ENCODE results near the gene CHST5.
"Not testable (repeated sequence)": the region's sequence is repeated elsewhere in the genome, so short reads cannot be mapped to it uniquely, and the experiment has no call there.

DNA sequence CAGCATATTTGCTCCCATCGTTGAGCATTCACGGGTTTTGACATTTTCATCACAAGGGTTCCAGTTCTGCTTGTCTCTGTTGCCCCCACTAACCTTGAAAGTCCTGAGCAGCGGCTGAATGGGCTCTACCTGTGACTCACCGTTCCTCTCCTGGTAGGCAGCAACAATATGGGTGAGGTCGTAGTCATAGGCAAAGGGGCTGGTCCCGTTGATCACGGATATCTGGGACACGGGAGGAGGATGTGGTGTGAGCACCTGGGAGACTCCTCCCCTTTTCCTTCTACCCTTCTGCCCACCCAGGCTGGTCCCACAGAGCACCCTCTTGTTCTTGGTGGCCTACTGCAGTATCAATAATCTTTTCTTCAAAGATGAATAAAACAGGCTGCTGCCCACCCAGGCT is 6.6 kb upstream of the CHST5 start:
- TF ChIP-seq, protein P1, sequence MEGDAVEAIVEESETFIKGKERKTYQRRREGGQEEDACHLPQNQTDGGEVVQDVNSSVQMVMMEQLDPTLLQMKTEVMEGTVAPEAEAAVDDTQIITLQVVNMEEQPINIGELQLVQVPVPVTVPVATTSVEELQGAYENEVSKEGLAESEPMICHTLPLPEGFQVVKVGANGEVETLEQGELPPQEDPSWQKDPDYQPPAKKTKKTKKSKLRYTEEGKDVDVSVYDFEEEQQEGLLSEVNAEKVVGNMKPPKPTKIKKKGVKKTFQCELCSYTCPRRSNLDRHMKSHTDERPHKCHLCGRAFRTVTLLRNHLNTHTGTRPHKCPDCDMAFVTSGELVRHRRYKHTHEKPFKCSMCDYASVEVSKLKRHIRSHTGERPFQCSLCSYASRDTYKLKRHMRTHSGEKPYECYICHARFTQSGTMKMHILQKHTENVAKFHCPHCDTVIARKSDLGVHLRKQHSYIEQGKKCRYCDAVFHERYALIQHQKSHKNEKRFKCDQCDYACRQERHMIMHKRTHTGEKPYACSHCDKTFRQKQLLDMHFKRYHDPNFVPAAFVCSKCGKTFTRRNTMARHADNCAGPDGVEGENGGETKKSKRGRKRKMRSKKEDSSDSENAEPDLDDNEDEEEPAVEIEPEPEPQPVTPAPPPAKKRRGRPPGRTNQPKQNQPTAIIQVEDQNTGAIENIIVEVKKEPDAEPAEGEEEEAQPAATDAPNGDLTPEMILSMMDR (IDR thresholded peaks at IDR 0.05): not testable (repeated sequence)
- not testable (repeated sequence) for TF ChIP-seq POLR2A (IDR thresholded peaks at IDR 0.05)

Measured in esophagus squamous epithelium (tissue), 4 donors.